Esophagus squamous epithelium (tissue), 4 donors: ENCODE data around the gene NRXN3.

Source experiments
- CTCF ChIP-seq, 6 experiments: fragments of 450-650 bp in 4 of 6; fragments of 200-600 bp in 2 of 6; sonication (generic) in 2 of 6; IDR thresholded peaks; one replicate each; pipeline ENCODE4 v1.5.1; 2016 to 2019; ENCODE audit warnings: antibody characterized with exemption in 6 of 6, mild to moderate bottlenecking in 4 of 6, moderate library complexity in 4 of 6
- POLR2A ChIP-seq, 4 donors: fragments of 450-650 bp; IDR thresholded peaks; one replicate each; pipeline ENCODE4 v1.6.1; 2017; ENCODE audit warnings: antibody characterized with exemption in 4 of 4, mild to moderate bottlenecking in 4 of 4, moderate library complexity in 3 of 4

- TF ChIP-seq CTCF (IDR thresholded peaks at IDR 0.05) (no peak), POLR2A (IDR thresholded peaks at IDR 0.05) (no peak)
Measured at GRCh38 chr14:79641371-79641770, 1471.2 kb downstream of the NRXN3 start.
